CD4-positive, alpha-beta T cell (primary cell): ENCODE data around the gene GINS1. TPM values are rescaled to one million over a fixed set of nuclear protein-coding genes. Genes with fewer than 3 reads are reported as not detected.

Experiments used
- ATAC-seq: fragments of 200-7000 bp; cut with Tn5 transposase; one replicate; pipeline ENCODE4 v1.10.0; 2022; ENCODE audit warnings: mild to moderate bottlenecking; ENCODE audit not compliant: poor library complexity
- CTCF ChIA-PET: fragments of 350-600 bp; sonication (Branson Sonifier 250); formaldehyde crosslinking; loops from one replicate; lab custom pipeline; 2021; ENCODE audit warnings: antibody characterized with exemption, inconsistent platforms; lab: Charles Lee
- POLR2A ChIA-PET: fragments of 350-600 bp; sonication (Branson Sonifier 250); formaldehyde crosslinking; loops from one replicate; lab custom pipeline; 2021; ENCODE audit warnings: antibody characterized with exemption, inconsistent platforms; lab: Charles Lee
- DNase-seq, 14 experiments: peaks; one replicate each; pipeline ENCODE4 v3.0.0-alpha.2; 2013 to 2020; ENCODE audit warnings: mixed read lengths in 2 of 14
- H3K27ac ChIP-seq, 2 donors: one replicate each; pipeline versions ENCODE4 v1.5.1 to v1.7.0; 2013; ENCODE audit warnings: low read length in 2 of 2, low read depth in 1 of 2, mild to moderate bottlenecking in 1 of 2
- H3K27me3 ChIP-seq, 2 experiments: 1 replicate in 1 of 2; 2 replicates in 1 of 2; pipeline versions ENCODE4 v1.6.1 to v1.7.0; 2013; ENCODE audit warnings: low read length in 2 of 2, control low read depth in 1 of 2, mild to moderate bottlenecking in 1 of 2, moderate library complexity in 1 of 2; ENCODE audit not compliant: insufficient read depth in 2 of 2, control insufficient read depth in 1 of 2
- H3K36me3 ChIP-seq: one replicate; pipeline ENCODE4 v1.6.1; 2013; ENCODE audit warnings: low read length, control low read depth; ENCODE audit not compliant: insufficient read depth
- H3K4me1 ChIP-seq: one replicate; pipeline ENCODE4 v1.6.1; 2013; ENCODE audit warnings: low read length, control low read depth; ENCODE audit not compliant: insufficient read depth
- H3K4me3 ChIP-seq: one replicate; pipeline ENCODE4 v1.5.1; 2013; ENCODE audit warnings: mild to moderate bottlenecking, low read length, moderate library complexity
- H3K9me3 ChIP-seq, 2 experiments: 1 replicate in 1 of 2; 2 replicates in 1 of 2; pipeline versions ENCODE4 v1.6.1 to v1.7.0; 2013; ENCODE audit warnings: low read length in 2 of 2, mild to moderate bottlenecking in 2 of 2, control low read depth in 1 of 2, moderate library complexity in 1 of 2; ENCODE audit not compliant: control insufficient read depth in 1 of 2, insufficient read depth in 1 of 2
- H3K27ac Mint-ChIP-seq: one replicate; pipeline ENCODE4 v1.8.0; 2020; ENCODE audit warnings: mixed read lengths
- H3K27me3 Mint-ChIP-seq: one replicate; pipeline ENCODE4 v1.8.0; 2021; ENCODE audit warnings: mixed read lengths
- H3K36me3 Mint-ChIP-seq: one replicate; pipeline ENCODE4 v1.8.0; 2021; ENCODE audit warnings: low read depth, mixed read lengths
- H3K4me1 Mint-ChIP-seq: one replicate; pipeline ENCODE4 v1.8.0; 2021; ENCODE audit warnings: low read depth, mixed read lengths
- H3K4me3 Mint-ChIP-seq: one replicate; pipeline ENCODE4 v1.8.0; 2020; ENCODE audit warnings: mild to moderate bottlenecking, mixed read lengths
- H3K9me3 Mint-ChIP-seq: one replicate; pipeline ENCODE4 v1.8.0; 2020; ENCODE audit warnings: mixed read lengths
- intact Hi-C, 2 experiments: fragments of 100-400 bp; cut with DNase I in 1 of 2; cut with micrococcal nuclease in 1 of 2; formaldehyde crosslinking; loops; one replicate each; pipeline versions ENCODE4 v1.15.1 to v1.9.0; 2023 to 2025; cut with DNase I, micrococcal nuclease
- total RNA-seq, 174 experiments: library from RNA in 2 of 174; stranded (reverse) in 2 of 174; gene quantifications; one replicate each; pipeline ENCODE4 v1.2.3 and lab custom pipeline; 2021 to 2026
- TF ChIP-seq, protein P1 (sequence below): fragments of 200-600 bp; IDR thresholded peaks from one replicate; pipeline ENCODE4 v1.8.0; 2022; ENCODE audit warnings: antibody characterized with exemption, mild to moderate bottlenecking

Gene GINS1
- total RNA-seq, 2 experiments from 2014 or later, result 0.08 to 0.17 TPM

DNA sequence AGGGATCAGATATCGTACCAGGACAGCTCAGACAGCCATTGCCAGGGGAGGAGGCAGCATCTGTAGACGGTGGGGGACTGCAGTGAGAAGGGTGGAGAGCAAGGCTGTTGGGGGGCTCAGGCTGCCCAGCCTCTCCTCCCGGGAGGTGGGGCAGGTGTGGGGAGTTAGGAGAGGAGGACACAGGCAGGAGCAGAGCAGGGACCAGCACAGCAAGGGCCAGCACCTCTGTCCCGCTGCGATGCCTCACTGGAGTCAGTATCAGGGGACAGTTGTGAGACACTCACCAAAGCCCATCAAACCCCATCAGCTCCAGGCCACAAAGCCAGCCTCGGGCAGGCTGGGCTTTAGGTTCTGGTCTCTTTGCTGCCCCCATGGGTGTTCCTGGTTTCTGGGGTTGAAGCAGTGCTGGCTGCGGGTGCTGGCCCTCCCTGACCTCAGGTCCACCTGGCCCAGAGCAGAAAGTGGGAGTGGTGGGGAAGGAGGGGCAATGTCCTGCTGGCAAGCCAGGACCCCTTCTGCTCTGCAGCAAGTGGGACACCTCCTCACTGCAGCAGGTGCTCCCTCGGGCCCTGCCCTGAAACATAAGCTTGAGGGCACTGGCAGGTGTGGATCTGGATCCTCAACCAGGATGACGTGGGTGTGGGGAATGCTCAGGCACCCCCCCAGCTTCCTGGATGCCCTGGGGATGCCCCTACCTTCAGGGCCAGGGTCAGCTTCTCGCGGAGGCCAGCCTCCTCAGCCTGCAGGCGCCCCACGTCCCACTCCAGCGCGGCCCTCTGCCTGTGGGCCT is 83.4 kb downstream of the GINS1 start:
- ChIA-PET CTCF (no interaction called here), POLR2A (no interaction called here)
- intact Hi-C loops, result no loop called here
- Mint-ChIP-seq H3K27me3 (no peaks in the 10 kb centered on the region), H3K9me3 (no peaks in the 10 kb centered on the region), H3K4me3 (no peak overlapping the region), H3K4me1 (peaks cover 15% of the 10 kb centered on the region), H3K27ac (no peak overlapping the region), H3K36me3 (no peaks in the 10 kb centered on the region)
- TF ChIP-seq, protein P1, sequence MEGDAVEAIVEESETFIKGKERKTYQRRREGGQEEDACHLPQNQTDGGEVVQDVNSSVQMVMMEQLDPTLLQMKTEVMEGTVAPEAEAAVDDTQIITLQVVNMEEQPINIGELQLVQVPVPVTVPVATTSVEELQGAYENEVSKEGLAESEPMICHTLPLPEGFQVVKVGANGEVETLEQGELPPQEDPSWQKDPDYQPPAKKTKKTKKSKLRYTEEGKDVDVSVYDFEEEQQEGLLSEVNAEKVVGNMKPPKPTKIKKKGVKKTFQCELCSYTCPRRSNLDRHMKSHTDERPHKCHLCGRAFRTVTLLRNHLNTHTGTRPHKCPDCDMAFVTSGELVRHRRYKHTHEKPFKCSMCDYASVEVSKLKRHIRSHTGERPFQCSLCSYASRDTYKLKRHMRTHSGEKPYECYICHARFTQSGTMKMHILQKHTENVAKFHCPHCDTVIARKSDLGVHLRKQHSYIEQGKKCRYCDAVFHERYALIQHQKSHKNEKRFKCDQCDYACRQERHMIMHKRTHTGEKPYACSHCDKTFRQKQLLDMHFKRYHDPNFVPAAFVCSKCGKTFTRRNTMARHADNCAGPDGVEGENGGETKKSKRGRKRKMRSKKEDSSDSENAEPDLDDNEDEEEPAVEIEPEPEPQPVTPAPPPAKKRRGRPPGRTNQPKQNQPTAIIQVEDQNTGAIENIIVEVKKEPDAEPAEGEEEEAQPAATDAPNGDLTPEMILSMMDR, result no peak
- no peak for ATAC-seq
- no peak for DNase-seq
- Histone ChIP-seq H3K27ac (no peak overlapping the region), H3K4me1 (peaks cover 7% of the 10 kb centered on the region), H3K36me3 (no peaks in the 10 kb centered on the region), H3K27me3 (no peaks in the 10 kb centered on the region), H3K4me3 (no peak overlapping the region), H3K9me3 (no peaks in the 10 kb centered on the region)

DNA sequence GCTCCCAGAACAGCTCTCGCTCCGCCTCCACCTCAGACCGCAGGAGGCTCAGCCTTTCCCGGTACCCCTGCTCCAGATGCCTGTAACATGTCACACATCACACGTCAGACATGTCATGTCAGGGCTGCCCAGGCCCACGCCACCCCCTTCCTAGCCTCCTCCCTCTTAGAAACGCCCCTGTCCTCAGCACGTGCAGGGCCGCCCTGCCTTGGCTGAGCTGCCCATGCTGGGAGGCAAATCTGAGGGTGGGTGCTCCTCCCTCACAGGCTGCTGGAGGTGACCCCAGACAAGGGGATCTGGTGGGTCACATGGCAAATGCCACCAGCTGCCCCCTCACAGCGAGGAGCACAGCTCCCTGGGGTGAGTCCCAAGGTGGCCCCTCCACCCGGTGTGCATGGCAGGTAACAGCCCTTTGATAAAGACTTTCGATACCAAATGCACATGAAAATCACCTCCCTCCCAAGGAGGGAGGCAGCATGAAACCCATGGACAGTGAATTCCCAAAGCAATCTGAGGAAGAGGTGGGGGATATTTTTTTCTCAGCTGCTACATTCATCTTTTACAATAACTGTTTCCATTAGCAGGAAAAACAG is 84.1 kb downstream of the GINS1 start:
- POLR2A ChIA-PET, result no interaction called here
- H3K4me3 ChIP-seq, result no peak overlapping the region
- Mint-ChIP-seq H3K9me3 (no peaks in the 10 kb centered on the region), H3K27ac (no peak overlapping the region), H3K4me1 (peaks cover 8% of the 10 kb centered on the region), H3K36me3 (no peaks in the 10 kb centered on the region), H3K4me3 (no peak overlapping the region), H3K27me3 (no peaks in the 10 kb centered on the region)
- ATAC-seq, result no peak
- intact Hi-C loops, result no loop called here
- H3K27ac ChIP-seq, result no peak overlapping the region
- no peaks in the 10 kb centered on the region for H3K9me3 ChIP-seq
- H3K36me3 ChIP-seq, result no peaks in the 10 kb centered on the region
- CTCF ChIA-PET, result no interaction called here
- no peaks in the 10 kb centered on the region for H3K27me3 ChIP-seq
- TF ChIP-seq, protein P1, result no peak
- DNase-seq, result no peak
- peaks cover 3% of the 10 kb centered on the region for H3K4me1 ChIP-seq

DNA sequence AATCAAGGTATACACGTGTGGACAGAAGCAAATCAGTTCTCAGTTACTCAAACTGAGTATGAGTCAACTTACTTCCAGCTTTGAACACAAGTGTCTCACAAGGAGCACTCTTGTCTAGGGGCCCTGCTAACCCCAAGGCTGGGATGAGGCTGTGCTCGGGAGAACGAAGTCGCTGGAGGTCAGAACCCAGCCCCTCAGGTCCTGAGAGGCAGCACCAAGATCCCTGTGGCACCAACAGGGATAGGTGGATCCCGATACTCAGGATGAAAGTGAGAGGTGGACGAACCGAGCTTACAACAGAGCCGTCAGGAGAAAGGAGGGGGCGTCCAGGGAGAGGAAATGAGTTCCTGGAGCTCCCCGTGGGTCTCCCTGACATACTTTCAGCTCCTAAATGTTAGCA is 85.7 kb downstream of the GINS1 start:
- Mint-ChIP-seq H3K27me3 (no peaks in the 10 kb centered on the region), H3K36me3 (no peaks in the 10 kb centered on the region), H3K4me3 (no peak overlapping the region), H3K4me1 (no peaks in the 10 kb centered on the region), H3K27ac (no peak overlapping the region), H3K9me3 (no peaks in the 10 kb centered on the region)
- intact Hi-C loops, result no loop called here
- H3K36me3 ChIP-seq, result no peaks in the 10 kb centered on the region
- ATAC-seq (no peak), DNase-seq (no peak)
- ChIA-PET POLR2A (no interaction called here), CTCF (no interaction called here)
- H3K27me3 ChIP-seq, result no peaks in the 10 kb centered on the region
- no peak overlapping the region for H3K4me3 ChIP-seq
- TF ChIP-seq, protein P1, result no peak
- H3K4me1 ChIP-seq, result no peaks in the 10 kb centered on the region
- H3K27ac ChIP-seq, result no peak overlapping the region
- no peaks in the 10 kb centered on the region for H3K9me3 ChIP-seq
